ENCODE data around the gene FCAR. TPM values are rescaled to one million over a fixed set of nuclear protein-coding genes. Genes with fewer than 3 reads are reported as not detected.

Gene FCAR
- total RNA-seq, 1 donor from 2014 or later: 0.39 TPM

Other genes starting within 250 kb of the FCAR start
- gene LILRB1, start 243.8 kb upstream of the FCAR start, total RNA-seq: 2.7 TPM
- gene LILRB4, start 211.2 kb upstream of the FCAR start, total RNA-seq: 3.1 TPM
- not detected for gene KIR3DL3, start 149.8 kb upstream of the FCAR start, total RNA-seq
- not detected for gene KIR2DL3, start 135.7 kb upstream of the FCAR start, total RNA-seq
- not detected for gene KIR2DL1, start 104.4 kb upstream of the FCAR start, total RNA-seq
- 0.39 TPM for gene KIR2DL4, start 70.6 kb upstream of the FCAR start, total RNA-seq
- not detected for gene KIR3DL1, start 57.8 kb upstream of the FCAR start, total RNA-seq
- not detected for gene KIR2DS4, start 41.6 kb upstream of the FCAR start, total RNA-seq
- gene KIR3DL2, start 23.8 kb upstream of the FCAR start, total RNA-seq: not detected
- not detected for gene NCR1, start 31.9 kb downstream of the FCAR start, total RNA-seq
- gene NLRP7, start 73.3 kb downstream of the FCAR start, total RNA-seq: not detected
- gene NLRP2, start 92.1 kb downstream of the FCAR start, total RNA-seq: 75.1 TPM
- gene GP6, start 164.0 kb downstream of the FCAR start, total RNA-seq: 1.2 TPM
- 24.8 TPM for gene RDH13, start 188.9 kb downstream of the FCAR start, total RNA-seq
- 64.6 TPM for gene EPS8L1, start 201.6 kb downstream of the FCAR start, total RNA-seq
- 183 TPM for gene PPP1R12C, start 243.4 kb downstream of the FCAR start, total RNA-seq